Activated CD4-positive, CD25-positive, alpha-beta regulatory T cell treated with anti-CD3 and anti-CD28 coated beads, Interleukin-2, amount 50 U/mL, for 72 hours (primary cell): ENCODE data around the gene ARHGAP4.

Experiments used
- DNase-seq: peaks from one replicate; pipeline ENCODE4 v3.0.0; 2021

Gene ARHGAP4

GRCh38 chrX:153903238-153903980 is 22.7 kb downstream of the ARHGAP4 start:
- no peak for DNase-seq

GRCh38 chrX:153902385-153902784 is 23.7 kb downstream of the ARHGAP4 start:
- DNase-seq, result no peak

- no peak for DNase-seq
Measured at GRCh38 chrX:153901753-153902140, 24.3 kb downstream of the ARHGAP4 start.

- DNase-seq, result no peak
Measured at GRCh38 chrX:153900831-153901752, 25.0 kb downstream of the ARHGAP4 start.

DNA sequence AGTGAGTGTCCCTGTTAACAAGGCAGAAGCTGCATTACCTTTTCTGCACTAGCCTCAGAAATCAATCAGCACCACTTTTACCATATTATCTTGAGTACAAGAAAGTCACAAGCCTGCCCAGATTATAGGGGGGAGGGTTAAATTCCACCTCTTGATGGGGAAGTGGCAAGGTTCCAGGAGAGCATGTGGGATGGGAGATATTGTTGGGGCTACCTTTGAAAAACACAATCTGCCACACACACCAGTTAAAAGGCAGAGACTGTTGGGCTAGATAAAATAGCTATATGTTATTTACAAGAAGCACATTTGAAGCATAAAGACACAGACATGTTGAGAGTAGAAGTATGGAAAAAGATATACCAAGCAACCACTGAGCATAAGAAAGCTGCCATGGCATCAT is 28.2 kb downstream of the ARHGAP4 start:
- no peak for DNase-seq

DNA sequence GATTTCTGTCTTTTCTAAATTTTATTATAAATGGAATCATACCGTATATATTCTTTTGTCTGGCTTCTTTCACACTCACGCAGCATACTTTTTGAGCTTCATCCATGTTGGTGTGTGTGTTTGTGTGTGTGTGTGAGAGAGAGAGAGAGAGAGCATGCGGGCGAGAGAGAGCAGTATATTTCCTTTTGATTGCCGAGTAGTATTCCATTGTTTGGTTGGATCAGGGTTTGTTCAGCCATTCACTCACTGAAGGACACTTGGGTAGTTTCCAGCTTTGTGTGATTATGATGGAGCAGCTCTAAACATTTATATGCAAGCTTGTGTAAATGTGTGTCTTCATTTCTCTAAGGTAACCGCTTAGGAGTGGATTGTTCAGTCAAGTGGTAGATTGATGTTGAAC is 36.9 kb downstream of the ARHGAP4 start:
- no peak for DNase-seq

DNA sequence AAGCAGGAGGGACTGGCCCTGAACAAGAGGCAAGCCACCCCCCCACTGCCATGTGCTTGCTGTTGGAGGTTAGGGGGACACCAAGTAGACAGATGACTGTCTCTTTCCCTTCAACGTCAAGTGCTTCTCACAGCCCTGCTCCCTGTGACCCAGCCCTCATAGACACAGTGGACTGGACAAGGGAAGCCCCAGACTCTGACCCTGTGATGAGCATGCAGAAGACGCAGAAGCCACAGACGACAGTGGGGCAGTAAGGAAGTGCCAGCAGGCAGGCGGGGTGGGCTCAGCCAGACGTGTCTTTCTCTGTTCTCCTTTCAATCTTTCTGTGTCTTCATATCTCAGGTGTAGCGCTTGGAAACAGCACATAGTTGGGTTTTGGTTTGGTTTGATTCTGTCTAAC is 37.7 kb downstream of the ARHGAP4 start:
- no peak for DNase-seq

- no peak for DNase-seq
Measured at GRCh38 chrX:153887385-153887784, 38.7 kb downstream of the ARHGAP4 start.

GRCh38 chrX:153886915-153887314 is 39.1 kb downstream of the ARHGAP4 start:
- DNase-seq, result no peak

DNA sequence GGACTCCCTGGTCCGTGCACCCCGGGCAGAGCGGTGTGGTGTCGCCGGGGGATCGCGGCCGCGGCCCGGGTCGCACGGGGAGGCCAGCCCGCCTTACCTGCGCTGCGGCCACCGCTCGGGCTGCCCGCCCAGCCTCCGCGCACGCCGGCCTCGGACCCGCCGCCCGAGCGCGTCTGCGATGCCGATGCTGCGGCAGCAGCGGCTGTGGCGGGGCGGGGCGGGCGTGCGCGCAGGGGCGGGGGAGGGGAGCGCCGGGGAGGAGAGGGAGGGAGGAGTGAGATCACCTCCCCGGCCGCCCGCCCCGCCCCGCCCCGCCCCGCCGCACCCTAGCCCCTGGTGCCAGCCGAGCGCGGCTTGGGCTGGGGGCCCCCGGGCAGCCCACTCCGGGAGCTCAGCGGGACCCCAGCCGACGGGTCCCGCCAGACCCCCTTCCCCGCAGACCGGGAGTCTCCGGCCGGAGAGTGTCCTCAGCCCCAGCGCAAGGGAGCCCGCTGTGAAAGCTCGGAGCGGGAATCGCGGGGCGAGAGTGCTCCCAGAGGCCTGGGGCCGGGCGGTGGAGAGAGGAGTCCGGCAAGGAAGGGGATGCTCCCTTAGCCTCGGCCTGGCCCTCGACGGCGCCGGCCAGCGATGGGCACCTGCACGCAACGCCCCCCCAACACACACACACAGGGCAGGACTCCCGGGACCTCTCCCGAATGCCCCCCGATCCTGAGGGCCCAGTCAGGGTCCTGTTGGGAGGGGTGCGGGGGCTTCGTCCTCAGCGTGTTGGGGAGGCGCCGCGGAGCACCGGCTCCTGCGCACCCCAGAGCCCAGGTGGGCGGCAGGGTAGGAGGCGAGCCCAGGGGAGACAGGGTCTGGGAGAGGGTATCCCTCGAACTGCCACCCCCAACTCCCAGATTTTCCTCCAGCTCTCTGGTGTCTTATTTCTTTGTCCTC is 39.8 kb downstream of the ARHGAP4 start, which contains the start of gene L1CAM:
Gene L1CAM (minus strand): TSS at position 206 of the 936 bp plus-strand sequence. CDS start 10,337 bp downstream, outside the sequence.
- no peak for DNase-seq

DNA sequence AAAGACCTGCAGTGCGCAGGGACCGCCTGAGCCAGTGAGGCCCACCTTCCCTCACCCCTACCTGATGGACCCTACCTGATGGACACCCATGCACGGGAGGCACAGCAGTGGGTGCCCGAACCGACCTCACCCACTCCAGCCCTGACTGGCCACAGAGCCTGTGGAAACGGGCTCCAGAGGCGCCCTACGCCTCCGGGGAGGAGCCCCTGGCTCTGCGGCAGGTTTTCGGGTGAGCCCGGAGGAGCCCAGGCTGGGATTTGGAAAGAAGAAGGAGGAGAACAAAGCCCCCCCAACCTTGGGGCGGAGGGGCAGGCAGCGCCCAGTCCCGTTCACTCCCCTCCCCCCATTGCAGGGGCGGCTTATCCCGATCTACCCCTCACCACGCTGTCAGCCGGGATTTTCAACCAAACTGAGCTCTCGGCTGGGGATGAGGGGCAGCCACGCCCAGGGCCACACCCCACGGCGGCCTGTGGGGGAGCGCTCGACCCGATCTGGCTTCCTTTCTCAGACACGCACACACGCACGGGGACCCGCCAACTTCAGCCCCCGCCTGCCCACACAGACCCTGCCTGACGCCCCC is 40.8 kb downstream of the ARHGAP4 start:
- no peak for DNase-seq

- no peak for DNase-seq
Measured at GRCh38 chrX:153884590-153884989, 41.5 kb downstream of the ARHGAP4 start.

- DNase-seq, result no peak
Measured at GRCh38 chrX:153884136-153884535, 41.9 kb downstream of the ARHGAP4 start.

DNA sequence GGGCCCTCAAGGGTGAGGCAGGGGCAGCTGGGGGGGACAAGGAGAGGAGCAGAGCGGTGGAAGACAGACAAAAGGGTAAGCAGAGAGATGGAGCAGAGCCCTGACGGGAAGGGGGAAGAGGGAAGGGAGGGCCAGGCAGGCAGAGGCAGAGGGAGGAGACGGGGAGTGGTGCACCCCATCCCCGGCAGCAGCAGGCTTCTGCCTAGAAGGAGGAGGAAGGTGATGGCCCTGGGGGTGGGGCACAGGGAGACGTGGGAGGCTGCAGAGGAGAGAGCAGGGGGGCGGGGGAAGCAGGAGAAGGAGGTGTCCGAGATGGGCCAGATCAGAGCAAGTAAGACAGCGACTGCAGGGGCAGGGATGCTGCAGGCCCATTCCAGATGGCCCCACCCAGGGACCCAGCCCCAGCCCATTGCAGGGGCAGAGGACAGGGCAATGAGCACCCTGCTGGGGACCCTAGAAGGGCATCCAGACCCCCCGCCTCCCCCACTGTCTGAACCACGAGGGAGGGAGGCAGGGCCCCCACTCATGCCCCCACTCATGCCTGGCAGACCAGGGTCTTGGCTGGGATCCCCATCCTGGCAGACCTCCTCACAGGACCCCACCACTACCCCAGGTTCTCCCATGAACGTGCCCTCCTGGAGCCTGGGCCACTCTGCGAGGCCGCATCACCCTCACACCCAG is 42.8 kb downstream of the ARHGAP4 start:
- no peak for DNase-seq

GRCh38 chrX:153882557-153882956 is 43.5 kb downstream of the ARHGAP4 start:
- DNase-seq, result no peak

- no peak for DNase-seq
Measured at GRCh38 chrX:153882086-153882498, 44.0 kb downstream of the ARHGAP4 start.

DNA sequence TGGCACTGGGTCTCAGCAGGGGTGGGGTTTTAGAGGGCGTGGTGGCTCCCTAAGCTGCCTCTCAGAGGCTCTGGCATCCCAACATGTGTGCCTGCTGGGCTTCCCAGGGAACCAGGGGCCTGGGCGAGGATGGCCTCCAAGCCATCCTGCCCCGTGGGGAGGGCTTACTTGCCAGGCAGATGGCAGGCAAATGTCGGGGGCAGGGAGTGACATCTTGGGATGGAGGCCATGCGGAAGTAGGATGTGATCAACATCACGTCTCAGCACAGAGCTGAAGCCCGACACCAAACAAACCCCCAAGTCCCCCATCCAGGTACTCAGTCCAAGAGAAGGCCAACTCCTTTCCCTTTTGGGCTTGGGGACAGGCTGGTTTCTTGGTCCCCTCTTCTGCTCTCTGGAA is 44.8 kb downstream of the ARHGAP4 start:
- DNase-seq, result no peak

- DNase-seq, result no peak
Measured at GRCh38 chrX:153880440-153880815, 45.6 kb downstream of the ARHGAP4 start.

DNA sequence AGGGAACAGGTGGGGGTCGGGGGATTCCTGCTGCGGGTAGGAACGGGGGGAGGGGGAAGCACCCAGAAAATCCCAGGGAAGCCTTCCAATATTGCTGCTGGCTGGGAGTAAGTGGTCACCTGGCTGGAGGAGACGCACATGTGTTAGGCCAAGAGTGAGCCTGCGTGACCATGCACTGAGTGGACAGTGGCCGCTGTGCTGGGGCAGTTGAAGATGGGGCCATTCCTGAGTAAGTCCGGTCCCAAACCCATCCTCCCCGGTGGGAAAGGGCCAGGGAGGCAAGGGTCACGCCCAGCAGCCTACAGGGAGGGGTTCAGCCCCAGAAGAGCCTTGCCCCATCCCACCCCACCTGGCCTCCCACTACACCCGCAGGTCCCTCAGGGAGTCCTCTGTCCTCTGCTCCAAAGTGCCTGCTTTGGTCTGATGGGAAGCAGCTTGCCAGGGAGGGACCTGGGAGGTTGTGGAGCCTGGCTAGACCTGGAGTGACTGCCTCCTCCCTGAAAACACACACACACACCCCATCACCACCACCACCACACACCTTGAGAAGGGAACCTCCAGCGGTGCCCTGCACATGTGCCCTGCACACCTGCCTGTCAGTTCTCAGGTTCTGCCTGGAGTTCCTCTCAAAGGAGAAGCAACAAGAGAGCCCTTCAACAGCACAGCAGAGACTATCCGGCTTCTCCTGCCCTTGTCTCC is 46.2 kb downstream of the ARHGAP4 start:
- DNase-seq, result no peak

GRCh38 chrX:153878969-153879653 is 47.0 kb downstream of the ARHGAP4 start:
- no peak for DNase-seq

GRCh38 chrX:153878345-153878744 is 47.7 kb downstream of the ARHGAP4 start:
- no peak for DNase-seq
